Measurements from ENCODE around the gene ACTRT3. TPM values are rescaled to one million over a fixed set of nuclear protein-coding genes. Genes with fewer than 3 reads are reported as not detected.

The ACTRT3 gene
- total RNA-seq, 4 donors from 2014 or later, result 0.58 to 7.4 (median 3.7) TPM

DNA sequence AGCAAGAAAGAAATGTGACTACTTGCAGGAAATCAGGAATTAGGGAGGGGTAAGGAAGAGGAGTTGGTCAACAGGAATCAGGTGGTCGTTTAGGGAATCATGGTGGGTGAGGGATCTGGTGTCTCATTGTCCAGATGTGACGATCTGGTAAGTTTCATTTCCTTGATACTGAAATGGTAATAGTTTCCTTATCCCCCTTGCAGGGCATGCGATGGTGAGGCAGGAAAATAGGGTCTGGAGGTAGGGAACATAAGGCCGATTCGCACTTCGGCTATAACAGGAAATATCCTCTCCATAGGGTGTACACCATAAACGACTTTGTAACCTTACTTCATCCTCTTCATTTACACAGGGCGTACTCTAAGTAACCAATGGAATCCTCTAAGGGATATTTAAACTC lies 43.9 kb upstream of the ACTRT3 start:
- peak overlapping the region; percentile 45 to 76 for H3K4me3 ChIP-seq
- intact Hi-C loops (cut with DNase I; ENCODE audit: low total_unique reads), result no loop called here

DNA sequence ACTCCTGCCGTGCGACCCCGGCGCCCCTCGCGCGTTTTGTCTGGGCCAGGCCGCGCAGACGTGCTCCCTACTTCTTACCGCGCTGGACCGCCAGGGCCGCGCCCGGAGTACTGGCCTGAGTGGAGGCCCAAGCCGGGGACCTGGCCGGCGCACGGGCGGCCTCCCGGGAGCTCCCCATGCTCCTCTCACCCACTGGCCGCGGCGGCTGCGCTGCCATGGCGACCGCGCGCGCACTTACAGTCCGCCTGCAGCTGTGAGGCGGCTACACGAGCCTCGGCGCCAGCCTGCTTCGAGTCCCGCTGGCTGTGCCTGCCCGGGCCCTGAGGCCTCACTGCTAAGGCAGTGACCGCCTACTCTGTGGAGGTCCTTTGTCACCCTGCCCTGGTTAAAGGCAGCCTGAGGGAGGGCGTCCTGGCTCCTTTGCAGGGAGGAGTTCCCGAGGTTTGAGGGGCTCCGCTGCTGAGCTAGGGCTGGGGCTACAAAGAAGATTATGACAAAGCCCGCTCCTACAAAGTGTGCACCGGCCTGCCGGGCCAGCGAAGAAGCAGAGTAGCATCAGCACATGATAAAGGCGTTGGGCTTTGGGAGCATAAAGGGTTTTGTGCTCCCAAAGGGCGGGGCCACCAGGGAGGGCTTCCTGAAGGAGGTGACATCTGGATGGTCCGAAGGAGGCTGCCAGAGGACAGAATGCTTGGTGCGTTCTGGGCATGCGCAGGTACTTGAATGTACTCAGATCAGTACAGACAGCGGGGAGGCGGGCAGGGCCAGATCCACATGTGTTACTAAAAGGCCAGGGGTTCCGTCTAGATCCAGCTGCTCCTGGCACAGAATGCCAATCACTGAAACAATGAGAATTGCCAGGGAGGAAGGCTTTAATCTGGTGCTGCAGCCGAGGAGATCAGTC lies 43.2 kb upstream of the ACTRT3 start, which contains the start of the genes LRRC34 and LRRIQ4:
Gene LRRC34 (minus strand): TSS at position 573 of the 904 bp plus-strand sequence. CDS start 356 bp downstream, at position 217.
Gene LRRIQ4 (plus strand): TSS at position 539 of the 904 bp plus-strand sequence. CDS start 9,052 bp downstream, outside the sequence.
- peak in 1 of 2 donors; percentile 14 for TF ChIP-seq POLR2A (IDR thresholded peaks at IDR 0.05)
- TF ChIP-seq, protein P1, sequence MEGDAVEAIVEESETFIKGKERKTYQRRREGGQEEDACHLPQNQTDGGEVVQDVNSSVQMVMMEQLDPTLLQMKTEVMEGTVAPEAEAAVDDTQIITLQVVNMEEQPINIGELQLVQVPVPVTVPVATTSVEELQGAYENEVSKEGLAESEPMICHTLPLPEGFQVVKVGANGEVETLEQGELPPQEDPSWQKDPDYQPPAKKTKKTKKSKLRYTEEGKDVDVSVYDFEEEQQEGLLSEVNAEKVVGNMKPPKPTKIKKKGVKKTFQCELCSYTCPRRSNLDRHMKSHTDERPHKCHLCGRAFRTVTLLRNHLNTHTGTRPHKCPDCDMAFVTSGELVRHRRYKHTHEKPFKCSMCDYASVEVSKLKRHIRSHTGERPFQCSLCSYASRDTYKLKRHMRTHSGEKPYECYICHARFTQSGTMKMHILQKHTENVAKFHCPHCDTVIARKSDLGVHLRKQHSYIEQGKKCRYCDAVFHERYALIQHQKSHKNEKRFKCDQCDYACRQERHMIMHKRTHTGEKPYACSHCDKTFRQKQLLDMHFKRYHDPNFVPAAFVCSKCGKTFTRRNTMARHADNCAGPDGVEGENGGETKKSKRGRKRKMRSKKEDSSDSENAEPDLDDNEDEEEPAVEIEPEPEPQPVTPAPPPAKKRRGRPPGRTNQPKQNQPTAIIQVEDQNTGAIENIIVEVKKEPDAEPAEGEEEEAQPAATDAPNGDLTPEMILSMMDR (IDR thresholded peaks at IDR 0.05), result no peak
- no peaks in the 10 kb centered on the region for H3K27me3 ChIP-seq
- H3K9me3 ChIP-seq, result no peaks in the 10 kb centered on the region
- no peaks in the 10 kb centered on the region for H3K36me3 ChIP-seq
- peak; percentile 65 to 69 for DNase-seq
- intact Hi-C loops (cut with DNase I; ENCODE audit: low total_unique reads), result no loop called here
- H3K27ac ChIP-seq, result peak within 1 kb of the TSS; percentile 53 to 85
- H3K4me1 ChIP-seq, result no peaks in the 10 kb centered on the region
- peak within 1 kb of the TSS; percentile 45 to 76 for H3K4me3 ChIP-seq

More for the DNA sequence above, 43.9 kb upstream of the ACTRT3 start:
- no peak for TF ChIP-seq POLR2A (IDR thresholded peaks at IDR 0.05)
- TF ChIP-seq, protein P1 (IDR thresholded peaks at IDR 0.05), result no peak
- Histone ChIP-seq H3K4me1 (no peaks in the 10 kb centered on the region), H3K27ac (no peak overlapping the region), H3K9me3 (no peaks in the 10 kb centered on the region), H3K27me3 (no peaks in the 10 kb centered on the region), H3K36me3 (no peaks in the 10 kb centered on the region)
- DNase-seq, result no peak

DNA sequence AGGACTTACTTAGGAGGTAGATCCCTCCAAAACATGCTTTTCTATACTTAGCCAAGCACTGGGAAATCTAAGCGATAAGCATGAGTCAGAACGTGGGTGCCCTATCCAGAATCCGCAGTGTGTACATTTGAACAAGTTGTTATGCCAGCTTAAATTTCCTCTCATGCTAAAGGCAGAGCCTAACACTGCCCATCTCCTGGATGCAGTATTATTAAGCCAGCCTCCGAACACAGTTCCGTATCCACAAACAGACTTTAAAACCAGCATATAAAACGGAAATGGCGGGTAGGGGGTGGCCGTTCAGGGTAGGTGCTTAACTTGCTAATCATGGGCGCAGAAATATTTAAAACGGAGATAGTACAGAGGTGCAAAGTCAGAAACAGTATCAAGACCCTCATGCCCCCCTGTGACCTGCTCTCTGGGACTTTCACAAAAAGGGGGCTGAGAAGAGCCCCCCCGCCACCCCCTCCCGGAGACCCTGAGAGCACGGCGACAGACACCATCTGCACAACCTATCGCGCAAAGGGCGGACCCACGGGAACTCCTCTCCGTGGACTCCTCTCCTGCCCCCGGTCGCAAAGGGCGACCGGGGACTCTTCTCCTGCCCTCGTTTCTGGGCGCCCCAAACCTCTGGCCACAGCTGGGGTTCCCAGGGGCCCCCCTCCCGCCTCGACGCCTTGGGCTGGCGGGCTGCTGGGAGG lies 42.4 kb upstream of the ACTRT3 start:
- Histone ChIP-seq H3K9me3 (no peaks in the 10 kb centered on the region), H3K4me3 (peak overlapping the region; percentile 45 to 76), H3K27me3 (no peaks in the 10 kb centered on the region), H3K4me1 (no peaks in the 10 kb centered on the region), H3K27ac (peak overlapping the region; percentile 53 to 85), H3K36me3 (no peaks in the 10 kb centered on the region)
- DNase-seq, result peak in 1 of 2 donors; percentile 28
- TF ChIP-seq, protein P1 (IDR thresholded peaks at IDR 0.05), result no peak
- no peak for TF ChIP-seq POLR2A (IDR thresholded peaks at IDR 0.05)
- intact Hi-C loops (cut with DNase I; ENCODE audit: low total_unique reads), result no loop called here

DNA sequence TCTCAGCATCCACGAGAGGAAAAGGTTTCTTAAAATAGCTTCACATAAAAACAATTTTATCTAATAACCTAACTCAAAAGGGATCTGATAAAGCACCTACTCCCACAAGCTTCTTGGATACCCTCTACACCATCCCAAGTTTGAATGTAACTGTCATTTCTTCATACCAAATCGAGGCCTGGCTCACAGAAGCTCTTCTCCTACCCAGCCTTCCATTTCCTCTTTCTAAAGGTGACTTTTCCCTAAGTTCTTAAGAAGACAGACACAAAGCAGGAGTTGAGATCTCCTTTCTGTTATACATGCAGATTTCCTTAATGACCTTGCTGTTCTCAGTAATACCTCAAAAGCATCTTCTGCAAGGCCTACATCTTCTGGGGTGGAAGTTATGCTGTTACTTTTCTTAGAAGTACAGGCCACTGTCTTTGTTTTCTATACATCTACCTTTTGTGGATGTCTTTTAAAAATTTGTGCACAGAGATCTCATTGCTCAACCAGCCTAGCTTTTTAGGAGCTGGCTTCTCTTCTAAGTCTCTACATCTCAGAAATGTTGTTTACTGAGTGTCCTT lies 40.0 kb upstream of the ACTRT3 start:
- DNase-seq, result no peak
- TF ChIP-seq, protein P1 (IDR thresholded peaks at IDR 0.05), result no peak
- no peak for TF ChIP-seq POLR2A (IDR thresholded peaks at IDR 0.05)
- H3K4me3 ChIP-seq, result no peak overlapping the region
- no peaks in the 10 kb centered on the region for H3K4me1 ChIP-seq
- intact Hi-C loops (cut with DNase I; ENCODE audit: low total_unique reads), result no loop called here
- no peaks in the 10 kb centered on the region for H3K36me3 ChIP-seq
- H3K27me3 ChIP-seq, result no peaks in the 10 kb centered on the region
- H3K9me3 ChIP-seq, result no peaks in the 10 kb centered on the region
- H3K27ac ChIP-seq, result no peak overlapping the region
